Hepatocyte (in vitro differentiated cells): ENCODE data around the gene GDNF. TPM values are rescaled to one million over a fixed set of nuclear protein-coding genes. Genes with fewer than 3 reads are reported as not detected.

Experiments used
- DNase-seq: peaks from one replicate; pipeline ENCODE4 v3.0.0-alpha.2; 2016; ENCODE audit warnings: low spot score
- H2AFZ ChIP-seq: fragments of 200-600 bp; sonication (generic); 2 replicates; pipeline ENCODE4 v1.6.0; 2016; ENCODE audit warnings: antibody characterized with exemption, mild to moderate bottlenecking
- H3K27ac ChIP-seq: fragments of 200-600 bp; sonication (generic); 2 replicates; pipeline ENCODE4 v1.5.1; 2016; ENCODE audit warnings: mild to moderate bottlenecking
- H3K27me3 ChIP-seq: fragments of 200-600 bp; sonication (generic); 2 replicates; pipeline ENCODE4 v1.6.1; 2016
- H3K36me3 ChIP-seq: fragments of 200-600 bp; sonication (generic); replicated peaks from 2 replicates; pipeline ENCODE4 v1.5.1; 2016; ENCODE audit warnings: low read depth; ENCODE audit not compliant: insufficient read depth
- H3K4me1 ChIP-seq: fragments of 200-600 bp; sonication (generic); 2 replicates; pipeline ENCODE4 v1.5.1; 2016; ENCODE audit warnings: mild to moderate bottlenecking, moderate library complexity; ENCODE audit not compliant: insufficient read depth
- H3K4me2 ChIP-seq: fragments of 200-600 bp; sonication (generic); 2 replicates; pipeline ENCODE4 v1.6.0; 2016
- H3K4me3 ChIP-seq: fragments of 200-600 bp; sonication (generic); 2 replicates; pipeline ENCODE4 v1.5.1; 2016; ENCODE audit warnings: mild to moderate bottlenecking
- H3K79me2 ChIP-seq: fragments of 200-600 bp; sonication (generic); 2 replicates; pipeline ENCODE4 v1.6.0; 2017; ENCODE audit warnings: mild to moderate bottlenecking
- H3K9me2 ChIP-seq: fragments of 200-600 bp; sonication (generic); replicated peaks from 2 replicates; pipeline ENCODE4 v1.6.0; 2017; ENCODE audit warnings: mild to moderate bottlenecking; ENCODE audit not compliant: insufficient read depth
- H3K9me3 ChIP-seq: fragments of 200-600 bp; sonication (generic); 2 replicates; pipeline ENCODE4 v1.5.1; 2016; ENCODE audit warnings: low read depth, mild to moderate bottlenecking
- H4K20me1 ChIP-seq: fragments of 200-600 bp; sonication (generic); 2 replicates; pipeline ENCODE4 v1.6.0; 2016; ENCODE audit warnings: mild to moderate bottlenecking; ENCODE audit not compliant: insufficient read depth, poor library complexity, severe bottlenecking
- CTCF ChIP-seq: fragments of 200-600 bp; sonication (generic); IDR thresholded peaks from 2 replicates; pipeline ENCODE4 v1.5.1; 2016; ENCODE audit warnings: antibody characterized with exemption, mild to moderate bottlenecking; ENCODE audit not compliant: poor library complexity
- EZH2 ChIP-seq: fragments of 200-600 bp; sonication (generic); IDR thresholded peaks from 2 replicates; pipeline ENCODE4 v1.6.1; 2016; ENCODE audit warnings: antibody characterized with exemption, mild to moderate bottlenecking, borderline replicate concordance
- EZH2phosphoT487 ChIP-seq: fragments of 200-600 bp; sonication (generic); IDR thresholded peaks from one replicate; pipeline ENCODE4 v1.6.1; 2018; ENCODE audit warnings: antibody characterized with exemption, mild to moderate bottlenecking, low read depth, moderate library complexity; ENCODE audit not compliant: unreplicated experiment, severe bottlenecking
- WGBS: methylation state at CpG from one replicate; pipeline ENCODE4 v1.1.6; 2016; ENCODE audit warnings: low lambda C conversion rate; ENCODE audit errors: missing lambda C conversion rate; 5-methylcytosine and 5-hydroxymethylcytosine counted together
- polyA plus RNA-seq: library from polyadenylated mRNA; unstranded; fragments of >200 nt; fragmentation: Nextera tagmentation; extraction: Ambion mirVana; gene quantifications from 2 replicates; pipeline ENCODE4 v1.2.1, GENCODE V29; 2016
- total RNA-seq: library from RNA; depleted of rRNA; stranded (reverse); fragments of >200 nt; gene quantifications from 2 replicates; pipeline ENCODE4 v1.2.3, GENCODE V29; 2014

The GDNF gene
- total and polyA plus RNA-seq, 2 experiments from 2014 or later, result 0.19 to 1.1 TPM

GRCh38 chr5:37847978-37848425, 8.2 kb upstream of the GDNF start:
- Histone ChIP-seq H3K4me2 (no peak overlapping the region), H3K9me3 (no peaks in the 10 kb centered on the region), H2AFZ (no peak overlapping the region), H3K27me3 (peaks cover 20% of the 10 kb centered on the region), H3K27ac (peak overlapping the region; percentile 4), H3K4me1 (peaks cover 13% of the 10 kb centered on the region), H3K9me2 (no peaks in the 10 kb centered on the region), H3K36me3 (no peaks in the 10 kb centered on the region), H4K20me1 (no peaks in the 10 kb centered on the region), H3K4me3 (no peak overlapping the region), H3K79me2 (no peaks in the 10 kb centered on the region)
- TF ChIP-seq CTCF, result no peak
- no peak for TF ChIP-seq EZH2phosphoT487
- no peak for TF ChIP-seq EZH2
- DNase-seq, result peak; percentile 14
- 35% methylated on average over 3 of the region's 3 CpGs for WGBS

- Histone ChIP-seq H3K4me3 (no peak overlapping the region), H3K27me3 (peaks cover 29% of the 10 kb centered on the region), H4K20me1 (no peaks in the 10 kb centered on the region), H3K27ac (no peak overlapping the region), H2AFZ (no peak overlapping the region), H3K9me3 (no peaks in the 10 kb centered on the region), H3K79me2 (no peaks in the 10 kb centered on the region), H3K4me1 (peaks cover 13% of the 10 kb centered on the region), H3K9me2 (no peaks in the 10 kb centered on the region), H3K36me3 (no peaks in the 10 kb centered on the region), H3K4me2 (no peak overlapping the region)
- DNase-seq, result no peak
- TF ChIP-seq CTCF, result no peak
- TF ChIP-seq EZH2phosphoT487, result no peak
- no peak for TF ChIP-seq EZH2
- WGBS, result 58% methylated on average over 4 of the region's 4 CpGs
Measured at GRCh38 chr5:37846786-37847310, 7.0 kb upstream of the GDNF start.

GRCh38 chr5:37844009-37844408, 4.2 kb upstream of the GDNF start:
- peaks cover 56% of the 10 kb centered on the region for H3K27me3 ChIP-seq
- H3K36me3 ChIP-seq, result no peaks in the 10 kb centered on the region
- no peak for DNase-seq

More at GRCh38 chr5:37844009-37844408, 4.2 kb upstream of the GDNF start:
- no peak overlapping the region for H3K4me3 ChIP-seq
- TF ChIP-seq EZH2, result no peak
- TF ChIP-seq EZH2phosphoT487, result no peak
- no peak for TF ChIP-seq CTCF
- H4K20me1 ChIP-seq, result no peaks in the 10 kb centered on the region
- WGBS, result 46% methylated on average over 6 of the region's 6 CpGs
- H3K4me2 ChIP-seq, result no peak overlapping the region
- no peaks in the 10 kb centered on the region for H3K9me3 ChIP-seq
- H3K4me1 ChIP-seq, result peaks cover 13% of the 10 kb centered on the region
- H2AFZ ChIP-seq, result no peak overlapping the region
- H3K79me2 ChIP-seq, result no peaks in the 10 kb centered on the region
- no peaks in the 10 kb centered on the region for H3K9me2 ChIP-seq
- no peak overlapping the region for H3K27ac ChIP-seq
